Dendritic cell treated with granulocyte-macrophage colony-stimulating factor and Interleukin-4, amounts not matched to agents 40 ng/mL and 50 ng/mL, for 4 days (primary cell): ENCODE data around the gene BCL2L12.

ENCODE experiments used
- H3K27ac Mint-ChIP-seq: one replicate; pipeline ENCODE4 v1.8.0; 2022; ENCODE audit warnings: mild to moderate bottlenecking, mixed read lengths
- H3K27me3 Mint-ChIP-seq: one replicate; pipeline ENCODE4 v1.8.0; 2022; ENCODE audit warnings: mild to moderate bottlenecking, mixed read lengths
- H3K36me3 Mint-ChIP-seq: one replicate; pipeline ENCODE4 v1.8.0; 2022; ENCODE audit warnings: low read depth, mixed read lengths
- H3K4me1 Mint-ChIP-seq: one replicate; pipeline ENCODE4 v1.8.0; 2022; ENCODE audit warnings: low read depth, mixed read lengths
- H3K4me3 Mint-ChIP-seq: one replicate; pipeline ENCODE4 v1.8.0; 2022; ENCODE audit warnings: mild to moderate bottlenecking, moderate library complexity, mixed read lengths
- H3K9me3 Mint-ChIP-seq: one replicate; pipeline ENCODE4 v1.8.0; 2022; ENCODE audit warnings: mixed read lengths
- intact Hi-C: fragments of 100-400 bp; cut with micrococcal nuclease; formaldehyde crosslinking; loops from one replicate; pipeline ENCODE4 v1.15.0; 2022

BCL2L12 gene

DNA sequence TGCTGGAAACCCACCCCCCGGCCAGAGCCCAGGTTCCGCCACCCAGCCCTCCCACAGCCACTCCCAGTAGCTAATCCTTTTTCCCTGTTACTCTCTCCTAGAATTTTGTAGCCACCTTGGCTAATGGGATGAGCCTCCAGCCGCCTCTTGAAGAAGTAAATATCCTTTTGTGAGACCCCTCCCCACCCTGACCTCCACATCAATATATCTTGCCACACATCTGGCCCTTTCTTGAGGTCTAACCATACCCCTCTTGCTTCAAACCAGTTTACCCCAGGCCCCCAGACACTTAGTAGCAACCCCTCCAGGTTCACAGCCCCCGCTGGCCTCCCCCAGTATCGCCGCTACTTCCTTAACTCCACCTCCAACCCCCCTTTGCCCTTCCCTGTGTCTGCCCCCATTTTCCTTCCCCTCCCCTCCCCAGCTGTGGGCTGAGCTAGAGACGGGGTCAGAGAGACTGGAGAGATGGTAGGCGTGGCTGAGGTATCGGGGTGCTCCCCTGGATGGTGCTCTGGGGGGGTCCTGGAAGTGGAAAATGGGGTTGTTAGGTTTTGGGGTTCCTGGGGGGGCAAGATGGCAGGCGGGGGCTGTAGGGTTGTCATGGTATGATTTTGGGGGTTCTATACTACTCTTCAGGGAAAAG lies 14.2 kb downstream of the BCL2L12 start:
- H3K27ac Mint-ChIP-seq = peak overlapping the region; percentile 70
- no peaks in the 10 kb centered on the region for H3K27me3 Mint-ChIP-seq
- H3K9me3 Mint-ChIP-seq = no peaks in the 10 kb centered on the region
- H3K4me3 Mint-ChIP-seq = no peak overlapping the region
- intact Hi-C loops = loop anchor here (5.0 kb wide), 1 partner anchor 183 kb away; the partner anchor contains the start of gene RPS11
- peaks cover 67% of the 10 kb centered on the region for H3K36me3 Mint-ChIP-seq
- peaks cover 44% of the 10 kb centered on the region for H3K4me1 Mint-ChIP-seq

DNA sequence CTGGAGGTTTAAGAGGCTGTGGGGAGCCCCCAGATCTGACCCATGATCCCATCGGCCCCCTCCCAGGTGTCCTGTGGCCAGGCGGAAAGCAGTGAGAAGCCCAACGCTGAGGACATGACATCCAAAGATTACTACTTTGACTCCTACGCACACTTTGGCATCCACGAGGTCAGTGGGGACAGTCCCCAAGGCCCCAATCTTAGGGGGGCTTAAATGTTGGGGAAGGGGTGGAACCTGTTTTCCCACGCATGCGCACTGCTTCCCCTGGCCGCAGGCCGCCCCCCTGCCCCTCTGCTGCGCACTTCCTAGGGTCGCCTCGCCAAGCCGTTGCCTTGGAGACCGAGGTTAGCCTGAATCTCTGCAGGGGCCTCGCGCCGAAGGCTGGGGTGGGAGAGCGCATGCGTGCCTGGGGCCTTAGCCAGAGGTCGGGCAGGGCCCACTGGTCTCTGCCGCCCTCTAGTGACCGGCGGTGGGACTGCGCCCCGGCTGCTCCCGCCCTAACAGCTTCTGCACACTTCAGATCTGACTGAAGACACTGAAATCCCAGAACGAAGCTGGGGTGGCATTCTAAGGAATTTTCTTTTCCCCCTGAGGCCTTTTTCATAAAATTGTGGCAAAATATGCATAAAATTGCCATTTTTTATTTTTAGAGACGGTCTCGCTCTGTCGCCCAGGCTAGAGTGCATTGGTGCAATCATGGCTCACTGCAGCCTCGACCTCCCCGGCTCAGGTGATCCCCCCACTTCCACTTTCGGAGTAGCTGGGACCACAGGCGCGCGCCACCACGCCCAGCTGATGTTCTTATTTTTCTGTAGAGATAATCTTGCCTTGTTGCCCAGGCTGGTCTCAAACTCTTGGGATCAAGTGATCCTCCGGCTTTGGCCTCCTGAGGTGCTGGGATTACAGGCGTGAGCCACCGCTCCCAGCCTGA lies 15.0 kb downstream of the BCL2L12 start:
- intact Hi-C loops = no loop called here
- Mint-ChIP-seq H3K27ac (peak overlapping the region; percentile 70), H3K36me3 (peaks cover 75% of the 10 kb centered on the region), H3K4me1 (peaks cover 44% of the 10 kb centered on the region), H3K27me3 (no peaks in the 10 kb centered on the region), H3K9me3 (no peaks in the 10 kb centered on the region), H3K4me3 (no peak overlapping the region)

DNA sequence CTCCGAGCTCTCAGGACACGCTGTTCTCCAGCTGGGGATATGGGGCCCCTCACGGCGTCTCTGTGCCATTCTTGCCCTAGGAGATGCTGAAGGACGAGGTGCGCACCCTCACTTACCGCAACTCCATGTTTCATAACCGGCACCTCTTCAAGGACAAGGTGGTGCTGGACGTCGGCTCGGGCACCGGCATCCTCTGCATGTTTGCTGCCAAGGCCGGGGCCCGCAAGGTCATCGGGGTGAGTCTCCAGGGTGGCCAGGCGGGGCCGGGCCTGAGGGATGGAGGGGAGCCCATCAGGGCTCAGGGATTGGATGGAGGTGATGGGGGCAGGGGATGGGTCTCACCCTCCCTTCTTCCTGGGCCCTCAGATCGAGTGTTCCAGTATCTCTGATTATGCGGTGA lies 16.1 kb downstream of the BCL2L12 start:
- H3K27ac Mint-ChIP-seq = no peak overlapping the region
- peaks cover 78% of the 10 kb centered on the region for H3K36me3 Mint-ChIP-seq
- peaks cover 37% of the 10 kb centered on the region for H3K4me1 Mint-ChIP-seq
- H3K27me3 Mint-ChIP-seq = no peaks in the 10 kb centered on the region
- intact Hi-C loops = no loop called here
- no peak overlapping the region for H3K4me3 Mint-ChIP-seq
- H3K9me3 Mint-ChIP-seq = no peaks in the 10 kb centered on the region

DNA sequence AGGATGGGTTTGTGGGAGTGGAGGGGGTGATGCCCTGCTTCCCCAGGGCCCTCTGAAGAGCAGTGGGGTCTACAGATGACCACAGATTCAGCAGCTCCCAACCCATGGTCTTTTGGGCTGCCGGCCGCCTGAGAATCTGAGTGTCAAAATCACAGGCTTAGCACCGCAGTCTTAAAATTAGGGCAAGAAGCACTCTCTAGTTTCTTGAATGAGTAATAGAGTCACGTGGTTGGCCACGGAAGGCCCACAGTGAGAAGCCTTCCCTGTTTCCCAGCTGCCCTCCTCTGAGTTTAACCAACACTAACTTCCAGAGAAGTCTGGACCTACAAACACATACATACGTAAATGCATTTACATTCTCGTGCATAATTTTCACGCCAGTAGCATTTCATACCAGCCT lies 16.5 kb downstream of the BCL2L12 start:
- Mint-ChIP-seq H3K36me3 (peaks cover 78% of the 10 kb centered on the region), H3K27me3 (no peaks in the 10 kb centered on the region), H3K4me1 (peaks cover 42% of the 10 kb centered on the region), H3K27ac (no peak overlapping the region), H3K4me3 (no peak overlapping the region), H3K9me3 (no peaks in the 10 kb centered on the region)
- intact Hi-C loops = no loop called here

DNA sequence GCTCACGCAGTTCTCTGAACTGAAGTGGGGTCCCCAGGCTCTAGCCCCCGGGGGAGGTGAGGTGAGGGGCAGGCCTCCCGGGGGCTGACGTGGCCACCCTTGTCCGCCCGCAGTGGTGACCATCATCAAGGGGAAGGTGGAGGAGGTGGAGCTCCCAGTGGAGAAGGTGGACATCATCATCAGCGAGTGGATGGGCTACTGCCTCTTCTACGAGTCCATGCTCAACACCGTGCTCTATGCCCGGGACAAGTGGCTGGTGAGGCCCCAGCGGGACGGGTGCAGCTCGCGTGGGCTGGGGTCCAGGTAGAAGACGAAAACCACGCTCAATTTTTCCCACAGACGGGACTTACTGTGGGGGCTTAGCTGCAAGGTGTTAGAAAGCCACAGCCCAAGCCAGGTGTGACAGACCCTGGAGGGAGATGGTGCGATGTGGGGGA lies 18.1 kb downstream of the BCL2L12 start:
- H3K27ac Mint-ChIP-seq = peak overlapping the region; percentile 57
- H3K4me1 Mint-ChIP-seq = peaks cover 44% of the 10 kb centered on the region
- H3K27me3 Mint-ChIP-seq = peaks cover 4% of the 10 kb centered on the region
- H3K4me3 Mint-ChIP-seq = no peak overlapping the region
- no peaks in the 10 kb centered on the region for H3K9me3 Mint-ChIP-seq
- intact Hi-C loops = no loop called here
- H3K36me3 Mint-ChIP-seq = peaks cover 91% of the 10 kb centered on the region

DNA sequence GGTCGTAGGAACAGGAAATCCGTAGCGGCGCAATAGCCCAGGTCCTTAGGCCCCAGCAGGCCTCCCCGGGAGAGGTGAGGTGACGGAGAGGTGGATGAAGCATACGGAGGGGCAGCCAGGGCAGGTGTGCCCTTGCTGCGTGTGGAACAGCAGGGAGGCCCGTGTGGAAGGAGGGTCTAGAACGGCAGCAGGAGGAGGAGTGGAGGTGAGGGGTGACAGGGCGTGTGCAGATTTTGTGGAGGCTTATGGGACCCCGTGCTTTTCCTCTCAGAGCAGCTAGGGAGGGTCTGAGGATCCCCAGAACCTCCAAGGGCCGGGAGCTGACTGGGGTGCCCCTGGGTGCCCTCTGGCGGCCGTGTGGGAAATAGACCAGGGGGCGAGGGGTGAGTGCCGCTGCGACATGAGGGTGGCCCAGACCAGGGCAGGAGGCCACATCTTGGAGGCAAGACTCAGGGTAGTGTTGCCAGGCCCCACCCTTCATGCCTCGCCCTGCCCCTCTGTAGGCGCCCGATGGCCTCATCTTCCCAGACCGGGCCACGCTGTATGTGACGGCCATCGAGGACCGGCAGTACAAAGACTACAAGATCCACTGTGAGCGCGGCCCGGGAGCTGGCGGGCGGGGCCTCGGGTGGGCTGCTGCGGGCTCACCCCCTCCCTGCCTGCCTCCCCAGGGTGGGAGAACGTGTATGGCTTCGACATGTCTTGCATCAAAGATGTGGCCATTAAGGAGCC lies 18.7 kb downstream of the BCL2L12 start:
- Mint-ChIP-seq H3K36me3 (peaks cover 97% of the 10 kb centered on the region), H3K27ac (peak overlapping the region; percentile 57), H3K27me3 (peaks cover 10% of the 10 kb centered on the region), H3K9me3 (no peaks in the 10 kb centered on the region), H3K4me3 (no peak overlapping the region), H3K4me1 (peaks cover 45% of the 10 kb centered on the region)
- intact Hi-C loops = no loop called here

DNA sequence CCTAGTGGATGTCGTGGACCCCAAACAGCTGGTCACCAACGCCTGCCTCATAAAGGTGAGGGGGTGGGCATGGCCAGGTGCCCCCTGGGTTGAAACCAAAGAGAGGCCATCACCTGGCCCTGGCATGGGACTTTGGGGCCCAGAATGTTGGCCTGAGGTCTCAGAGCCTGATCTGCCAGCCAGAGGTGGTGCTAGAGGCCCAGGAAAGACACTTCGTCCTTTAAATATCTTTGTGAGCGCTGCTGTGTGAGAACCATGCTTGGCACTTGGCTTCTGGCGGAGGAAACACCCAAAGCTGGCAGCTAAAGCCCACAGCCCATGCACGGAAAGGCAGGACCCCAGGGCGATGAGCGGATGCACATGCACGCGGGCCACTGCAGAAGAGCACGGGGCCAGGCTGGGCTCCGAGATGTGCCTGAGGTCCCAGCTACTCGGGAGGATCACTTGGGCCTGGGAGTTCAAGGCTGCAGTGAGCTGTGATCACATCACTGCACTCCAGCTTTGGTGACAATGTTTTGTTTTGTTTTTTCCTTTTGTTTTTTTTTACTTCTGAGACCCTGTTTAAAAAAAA lies 19.3 kb downstream of the BCL2L12 start:
- no peak overlapping the region for H3K27ac Mint-ChIP-seq
- H3K9me3 Mint-ChIP-seq = no peaks in the 10 kb centered on the region
- no peak overlapping the region for H3K4me3 Mint-ChIP-seq
- H3K4me1 Mint-ChIP-seq = peaks cover 45% of the 10 kb centered on the region
- intact Hi-C loops = no loop called here
- H3K27me3 Mint-ChIP-seq = peaks cover 17% of the 10 kb centered on the region
- H3K36me3 Mint-ChIP-seq = peaks cover 92% of the 10 kb centered on the region

DNA sequence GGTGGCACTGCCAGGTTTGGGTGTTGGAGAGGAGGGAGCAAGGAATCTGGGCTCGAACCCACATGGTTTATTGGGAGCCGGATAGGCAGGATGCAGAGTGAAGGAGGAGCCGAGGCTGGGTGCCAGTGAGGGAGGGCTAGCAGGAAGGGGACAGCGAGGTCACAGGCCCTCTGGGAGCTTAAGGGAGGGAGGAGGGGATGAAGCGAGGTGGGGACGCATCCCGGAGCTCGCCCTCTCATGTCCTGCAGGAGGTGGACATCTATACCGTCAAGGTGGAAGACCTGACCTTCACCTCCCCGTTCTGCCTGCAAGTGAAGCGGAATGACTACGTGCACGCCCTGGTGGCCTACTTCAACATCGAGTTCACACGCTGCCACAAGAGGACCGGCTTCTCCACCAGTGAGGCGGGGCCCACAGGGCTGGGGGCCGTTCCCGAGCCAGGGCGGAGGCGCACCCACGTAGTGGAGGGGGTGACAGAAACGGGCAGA lies 20.2 kb downstream of the BCL2L12 start:
- intact Hi-C loops = no loop called here
- H3K4me1 Mint-ChIP-seq = peaks cover 49% of the 10 kb centered on the region
- no peak overlapping the region for H3K27ac Mint-ChIP-seq
- H3K36me3 Mint-ChIP-seq = peaks cover 87% of the 10 kb centered on the region
- H3K4me3 Mint-ChIP-seq = no peak overlapping the region
- peaks cover 25% of the 10 kb centered on the region for H3K27me3 Mint-ChIP-seq
- no peaks in the 10 kb centered on the region for H3K9me3 Mint-ChIP-seq

DNA sequence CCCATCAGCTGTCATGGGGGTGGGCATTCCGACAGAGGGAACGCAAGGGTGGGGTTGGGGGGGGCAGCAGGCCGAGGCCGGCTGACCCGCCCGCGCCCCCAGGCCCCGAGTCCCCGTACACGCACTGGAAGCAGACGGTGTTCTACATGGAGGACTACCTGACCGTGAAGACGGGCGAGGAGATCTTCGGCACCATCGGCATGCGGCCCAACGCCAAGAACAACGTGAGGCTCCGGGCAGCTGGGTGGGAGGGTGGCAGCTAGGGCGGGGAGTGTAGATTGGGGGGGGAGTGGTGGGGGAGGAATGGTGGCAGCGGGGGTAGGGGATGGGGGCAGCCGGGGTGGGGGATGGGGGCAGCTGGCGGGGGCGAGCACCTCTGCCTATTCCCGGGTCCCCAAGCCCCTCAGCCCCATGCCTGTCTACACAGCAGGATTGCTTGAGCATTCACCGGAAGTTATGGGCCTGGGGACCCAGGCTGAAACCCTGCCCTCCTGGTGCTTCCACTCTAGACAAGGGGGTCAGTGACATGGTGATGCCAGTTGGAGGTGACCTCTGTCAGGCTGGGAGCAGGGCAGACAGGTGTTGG lies 20.9 kb downstream of the BCL2L12 start:
- no peaks in the 10 kb centered on the region for H3K9me3 Mint-ChIP-seq
- H3K36me3 Mint-ChIP-seq = peaks cover 80% of the 10 kb centered on the region
- intact Hi-C loops = no loop called here
- peaks cover 52% of the 10 kb centered on the region for H3K4me1 Mint-ChIP-seq
- no peak overlapping the region for H3K4me3 Mint-ChIP-seq
- peak overlapping the region; percentile 58 for H3K27ac Mint-ChIP-seq
- H3K27me3 Mint-ChIP-seq = peaks cover 32% of the 10 kb centered on the region

DNA sequence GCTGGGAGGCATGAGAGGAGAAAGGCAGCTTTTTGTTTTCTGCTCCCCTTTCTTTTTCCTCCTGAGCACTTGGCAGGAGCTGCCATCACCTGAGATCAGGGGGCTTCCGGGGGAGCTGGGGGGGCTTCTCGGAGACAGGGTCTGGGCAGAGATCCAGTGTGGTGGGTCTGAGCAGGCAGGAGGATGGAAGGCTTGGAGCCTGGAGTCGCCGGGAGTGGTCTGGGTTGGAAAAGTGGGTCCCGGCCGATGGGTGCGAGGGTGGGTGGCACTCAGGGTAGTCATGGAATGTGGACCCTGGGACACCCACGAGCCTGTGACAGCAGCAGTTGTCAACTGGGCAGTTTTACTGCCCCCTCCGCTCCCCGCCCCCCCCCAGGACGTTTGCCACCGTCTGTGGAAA lies 21.4 kb downstream of the BCL2L12 start:
- H3K4me3 Mint-ChIP-seq = no peak overlapping the region
- H3K27ac Mint-ChIP-seq = peak overlapping the region; percentile 58
- H3K4me1 Mint-ChIP-seq = peaks cover 52% of the 10 kb centered on the region
- intact Hi-C loops = no loop called here
- no peaks in the 10 kb centered on the region for H3K9me3 Mint-ChIP-seq
- peaks cover 74% of the 10 kb centered on the region for H3K36me3 Mint-ChIP-seq
- H3K27me3 Mint-ChIP-seq = peaks cover 37% of the 10 kb centered on the region

DNA sequence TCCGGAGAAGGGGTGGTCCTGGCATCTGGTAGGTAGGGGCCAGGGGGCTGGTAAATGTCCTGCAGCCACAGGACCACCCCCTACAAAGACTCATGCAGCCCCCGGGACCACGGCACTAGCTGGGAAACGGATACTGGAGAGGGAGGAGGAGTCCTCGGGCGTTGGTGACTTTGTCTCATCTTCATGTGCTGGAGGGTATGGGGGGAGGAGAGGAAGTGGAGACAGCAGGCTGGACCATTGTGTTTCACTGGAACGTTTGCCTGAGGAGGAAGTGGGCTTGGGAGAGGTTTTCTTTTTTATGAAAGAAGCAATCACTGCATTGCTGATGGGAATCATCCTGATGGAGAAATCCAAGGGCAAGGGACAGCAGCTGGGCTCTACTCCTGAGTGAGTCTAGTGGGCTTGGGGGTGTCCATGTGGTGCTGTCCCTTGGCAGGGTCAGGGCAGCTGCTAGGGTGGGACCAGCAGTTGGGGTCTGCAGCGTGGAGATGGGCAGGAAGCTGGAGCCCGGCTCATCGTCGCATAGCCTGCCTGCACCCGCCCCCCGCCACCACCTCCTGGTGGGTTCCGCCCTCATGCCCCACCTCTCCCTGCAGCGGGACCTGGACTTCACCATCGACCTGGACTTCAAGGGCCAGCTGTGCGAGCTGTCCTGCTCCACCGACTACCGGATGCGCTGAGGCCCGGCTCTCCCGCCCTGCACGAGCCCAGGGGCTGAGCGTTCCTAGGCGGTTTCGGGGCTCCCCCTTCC lies 22.0 kb downstream of the BCL2L12 start:
- Mint-ChIP-seq H3K9me3 (no peaks in the 10 kb centered on the region), H3K27ac (peak overlapping the region; percentile 58), H3K27me3 (peaks cover 43% of the 10 kb centered on the region), H3K36me3 (peaks cover 68% of the 10 kb centered on the region), H3K4me1 (peaks cover 52% of the 10 kb centered on the region), H3K4me3 (no peak overlapping the region)
- intact Hi-C loops = no loop called here

DNA sequence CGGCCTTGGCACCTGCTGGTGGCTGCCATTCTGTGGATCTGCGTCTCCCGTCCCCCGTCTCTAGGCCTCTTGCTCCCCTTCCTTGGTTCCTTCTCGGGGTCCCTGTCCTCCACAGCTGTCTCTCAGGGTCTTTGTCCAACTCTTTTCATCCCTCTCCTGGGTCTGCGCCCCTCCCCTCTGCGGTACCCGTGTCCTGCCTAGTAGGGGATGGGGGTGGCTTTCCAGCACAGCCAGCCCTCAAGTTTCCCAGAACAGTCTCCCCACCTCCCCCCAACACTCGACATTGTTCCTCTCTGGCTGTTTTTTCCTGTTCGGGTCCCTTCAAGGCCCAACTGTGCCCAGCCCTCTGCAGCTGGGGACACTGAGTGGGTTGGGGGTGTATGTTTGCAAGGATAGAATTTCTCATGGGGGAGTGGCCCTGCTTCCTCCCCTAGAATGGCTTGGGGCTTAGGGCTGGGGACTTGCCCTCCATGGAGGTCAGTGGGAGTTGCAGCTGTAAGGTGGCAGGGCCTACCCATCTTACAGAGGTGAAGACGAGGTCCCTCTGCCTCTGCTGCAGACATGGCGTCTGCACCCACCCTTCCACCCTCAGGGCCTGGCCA lies 22.9 kb downstream of the BCL2L12 start:
- H3K9me3 Mint-ChIP-seq = no peaks in the 10 kb centered on the region
- H3K4me3 Mint-ChIP-seq = no peak overlapping the region
- peaks cover 59% of the 10 kb centered on the region for H3K36me3 Mint-ChIP-seq
- peak overlapping the region; percentile 61 for H3K27ac Mint-ChIP-seq
- H3K27me3 Mint-ChIP-seq = peaks cover 52% of the 10 kb centered on the region
- intact Hi-C loops = no loop called here
- peaks cover 52% of the 10 kb centered on the region for H3K4me1 Mint-ChIP-seq
